Type B pancreatic cell (in vitro differentiated cells): ENCODE measurements around the gene TMCO2. TPM values are rescaled to one million over a fixed set of nuclear protein-coding genes. Genes with fewer than 3 reads are reported as not detected.

ENCODE experiments used
- DNase-seq: peaks from one replicate; pipeline ENCODE4 v3.0.0; 2021; ENCODE audit warnings: mixed read lengths; ENCODE audit not compliant: unreplicated experiment; ENCODE audit errors: extremely low spot score
- H3K27ac Mint-ChIP-seq: 2 replicates; pipeline ENCODE4 v1.8.0; 2021; ENCODE audit warnings: mild to moderate bottlenecking, mixed read lengths
- H3K27me3 Mint-ChIP-seq: 2 replicates; pipeline ENCODE4 v1.8.0; 2021; ENCODE audit warnings: mixed read lengths
- H3K36me3 Mint-ChIP-seq: 2 replicates; pipeline ENCODE4 v1.8.0; 2021; ENCODE audit warnings: mixed read lengths
- H3K4me1 Mint-ChIP-seq: one replicate; pipeline ENCODE4 v1.8.0; 2021; ENCODE audit warnings: mixed read lengths; ENCODE audit not compliant: unreplicated experiment
- H3K4me3 Mint-ChIP-seq: 2 replicates; pipeline ENCODE4 v1.8.0; 2021; ENCODE audit warnings: mild to moderate bottlenecking, mixed read lengths
- H3K9me3 Mint-ChIP-seq: 2 replicates; pipeline ENCODE4 v1.8.0; 2021; ENCODE audit warnings: mixed read lengths
- total RNA-seq: library from RNA; stranded (reverse); gene quantifications from 2 replicates; pipeline ENCODE4 v1.2.1, GENCODE V29; 2021; ENCODE audit warnings: low replicate concordance
- TF ChIP-seq, protein P1 (sequence below): fragments of 200-600 bp; sonication (generic); conservative IDR thresholded peaks from 2 replicates; pipeline ENCODE4 v1.5.0; 2021; ENCODE audit warnings: antibody characterized with exemption, mild to moderate bottlenecking

The TMCO2 gene
- total RNA-seq, 1 donor from 2014 or later: not detected

- Mint-ChIP-seq H3K27me3 (no peaks in the 10 kb centered on the region), H3K36me3 (peaks cover 16% of the 10 kb centered on the region), H3K4me3 (peak within 1 kb of the TSS; percentile 97), H3K27ac (peak within 1 kb of the TSS; percentile 99), H3K4me1 (peaks cover 20% of the 10 kb centered on the region), H3K9me3 (no peaks in the 10 kb centered on the region)
- TF ChIP-seq, protein P1, sequence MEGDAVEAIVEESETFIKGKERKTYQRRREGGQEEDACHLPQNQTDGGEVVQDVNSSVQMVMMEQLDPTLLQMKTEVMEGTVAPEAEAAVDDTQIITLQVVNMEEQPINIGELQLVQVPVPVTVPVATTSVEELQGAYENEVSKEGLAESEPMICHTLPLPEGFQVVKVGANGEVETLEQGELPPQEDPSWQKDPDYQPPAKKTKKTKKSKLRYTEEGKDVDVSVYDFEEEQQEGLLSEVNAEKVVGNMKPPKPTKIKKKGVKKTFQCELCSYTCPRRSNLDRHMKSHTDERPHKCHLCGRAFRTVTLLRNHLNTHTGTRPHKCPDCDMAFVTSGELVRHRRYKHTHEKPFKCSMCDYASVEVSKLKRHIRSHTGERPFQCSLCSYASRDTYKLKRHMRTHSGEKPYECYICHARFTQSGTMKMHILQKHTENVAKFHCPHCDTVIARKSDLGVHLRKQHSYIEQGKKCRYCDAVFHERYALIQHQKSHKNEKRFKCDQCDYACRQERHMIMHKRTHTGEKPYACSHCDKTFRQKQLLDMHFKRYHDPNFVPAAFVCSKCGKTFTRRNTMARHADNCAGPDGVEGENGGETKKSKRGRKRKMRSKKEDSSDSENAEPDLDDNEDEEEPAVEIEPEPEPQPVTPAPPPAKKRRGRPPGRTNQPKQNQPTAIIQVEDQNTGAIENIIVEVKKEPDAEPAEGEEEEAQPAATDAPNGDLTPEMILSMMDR: no peak
- DNase-seq: peak; percentile 95
Measured at GRCh38 chr1:40257688-40258444, 10.1 kb downstream of the TMCO2 start, which contains the start of gene ZMPSTE24. Gene ZMPSTE24 (plus strand): TSS chr1:40258236. CDS start chr1:40258272, 36 bp downstream.

- peak overlapping the region; percentile 99 for H3K27ac Mint-ChIP-seq
- H3K4me1 Mint-ChIP-seq: peaks cover 20% of the 10 kb centered on the region
- TF ChIP-seq, protein P1: no peak
- H3K27me3 Mint-ChIP-seq: no peaks in the 10 kb centered on the region
- peak overlapping the region; percentile 97 for H3K4me3 Mint-ChIP-seq
- peaks cover 20% of the 10 kb centered on the region for H3K36me3 Mint-ChIP-seq
- H3K9me3 Mint-ChIP-seq: no peaks in the 10 kb centered on the region
- no peak for DNase-seq
Measured at GRCh38 chr1:40258445-40258769, 10.7 kb downstream of the TMCO2 start.

- Mint-ChIP-seq H3K27ac (no peak overlapping the region), H3K36me3 (peaks cover 28% of the 10 kb centered on the region), H3K4me3 (no peak overlapping the region), H3K4me1 (peaks cover 9% of the 10 kb centered on the region), H3K27me3 (no peaks in the 10 kb centered on the region), H3K9me3 (no peaks in the 10 kb centered on the region)
- no peak for DNase-seq
- TF ChIP-seq, protein P1: no peak
Measured at GRCh38 chr1:40264354-40264781, 16.6 kb downstream of the TMCO2 start.

DNA sequence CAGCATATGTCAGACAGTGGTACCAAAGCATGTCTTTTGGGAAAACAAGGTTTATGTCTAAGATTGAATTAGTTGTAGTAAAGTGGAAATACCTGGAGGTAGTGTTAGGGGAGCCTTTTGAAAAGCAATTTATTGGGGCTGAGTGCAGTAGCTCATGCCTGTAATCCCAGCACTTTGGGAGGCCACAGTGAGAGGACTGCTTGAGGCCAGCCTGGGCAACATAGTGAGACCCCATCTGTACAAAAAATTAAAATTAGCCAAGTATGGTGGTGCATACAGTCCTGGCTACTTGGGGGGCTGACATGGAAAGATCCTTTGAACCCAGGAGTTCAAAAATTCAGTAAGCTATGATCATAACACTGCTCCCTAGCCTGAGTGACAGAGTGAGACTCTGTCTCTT, 17.6 kb downstream of the TMCO2 start:
- H3K27ac Mint-ChIP-seq: no peak overlapping the region
- TF ChIP-seq, protein P1: no peak
- peaks cover 7% of the 10 kb centered on the region for H3K4me1 Mint-ChIP-seq
- no peaks in the 10 kb centered on the region for H3K9me3 Mint-ChIP-seq
- no peaks in the 10 kb centered on the region for H3K27me3 Mint-ChIP-seq
- no peak for DNase-seq
- H3K4me3 Mint-ChIP-seq: no peak overlapping the region
- H3K36me3 Mint-ChIP-seq: peaks cover 33% of the 10 kb centered on the region

DNA sequence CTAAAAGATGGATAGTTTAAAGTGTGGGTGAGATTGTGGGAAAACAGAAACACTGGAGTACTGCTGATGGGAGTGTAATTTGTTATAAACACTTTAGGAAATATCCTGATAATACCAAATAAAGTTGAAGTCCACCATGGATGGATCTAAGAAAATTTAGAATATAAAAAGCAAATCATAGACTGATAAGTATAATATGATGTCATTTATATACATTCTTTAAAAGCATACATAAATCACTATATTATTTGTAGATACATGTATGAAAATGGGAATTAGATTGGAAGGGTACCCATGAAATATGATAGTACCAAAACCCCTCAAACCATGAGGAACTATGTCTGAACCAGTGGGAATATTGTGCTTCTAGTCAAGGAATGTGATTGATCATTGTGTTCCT, 18.2 kb downstream of the TMCO2 start:
- H3K4me3 Mint-ChIP-seq: no peak overlapping the region
- H3K27ac Mint-ChIP-seq: no peak overlapping the region
- peaks cover 33% of the 10 kb centered on the region for H3K36me3 Mint-ChIP-seq

More for the DNA sequence above, 18.2 kb downstream of the TMCO2 start:
- TF ChIP-seq, protein P1: no peak
- no peak for DNase-seq
- H3K4me1 Mint-ChIP-seq: peaks cover under 1% of the 10 kb centered on the region
- no peaks in the 10 kb centered on the region for H3K9me3 Mint-ChIP-seq
- no peaks in the 10 kb centered on the region for H3K27me3 Mint-ChIP-seq
